NCI-H526 (cell line): ENCODE measurements around the gene SLC1A7.

Source experiments
- DNase-seq, 2 experiments: peaks; one replicate each; lab custom pipeline; 2025; lab: John Stamatoyannopoulos, UW

Gene SLC1A7

GRCh38 chr1:53076721-53077598 is 65.5 kb downstream of the SLC1A7 start:
- no peak for DNase-seq

GRCh38 chr1:53076165-53076564 is 66.3 kb downstream of the SLC1A7 start:
- no peak for DNase-seq

- no peak for DNase-seq
Observed at GRCh38 chr1:53075761-53076163, 66.7 kb downstream of the SLC1A7 start.

- DNase-seq: no peak
Observed at GRCh38 chr1:53075206-53075605, 67.2 kb downstream of the SLC1A7 start.

GRCh38 chr1:53074313-53075154 is 67.9 kb downstream of the SLC1A7 start:
- DNase-seq: no peak

- no peak for DNase-seq
Observed at GRCh38 chr1:53073868-53074311, 68.5 kb downstream of the SLC1A7 start.

- no peak for DNase-seq
Observed at GRCh38 chr1:53073287-53073686, 69.2 kb downstream of the SLC1A7 start.

GRCh38 chr1:53071915-53072314 is 70.5 kb downstream of the SLC1A7 start:
- no peak for DNase-seq

- DNase-seq: no peak
Observed at GRCh38 chr1:53071167-53071865, 71.1 kb downstream of the SLC1A7 start.

- DNase-seq: no peak
Observed at GRCh38 chr1:53070621-53071020, 71.8 kb downstream of the SLC1A7 start.

GRCh38 chr1:53069663-53070327 is 72.6 kb downstream of the SLC1A7 start:
- no peak for DNase-seq

- DNase-seq: no peak
Observed at GRCh38 chr1:53069265-53069662, 73.2 kb downstream of the SLC1A7 start.

- no peak for DNase-seq
Observed at GRCh38 chr1:53068314-53069099, 73.9 kb downstream of the SLC1A7 start.

GRCh38 chr1:53067886-53068285 is 74.6 kb downstream of the SLC1A7 start:
- DNase-seq: no peak

GRCh38 chr1:53066891-53067738 is 75.3 kb downstream of the SLC1A7 start:
- no peak for DNase-seq

- DNase-seq: no peak
Observed at GRCh38 chr1:53066488-53066887, 76.0 kb downstream of the SLC1A7 start.

GRCh38 chr1:53065391-53065790 is 77.0 kb downstream of the SLC1A7 start:
- no peak for DNase-seq

- no peak for DNase-seq
Observed at GRCh38 chr1:53063744-53064515, 78.5 kb downstream of the SLC1A7 start.
